Activated CD4-positive, alpha-beta T cell treated with anti-CD3 and anti-CD28 coated beads for 1 hour (primary cell): Measurements from ENCODE around the gene SCD.

ENCODE experiments used
- DNase-seq: peaks from one replicate; pipeline ENCODE4 v3.0.0-alpha.2; 2020

Gene SCD

DNA sequence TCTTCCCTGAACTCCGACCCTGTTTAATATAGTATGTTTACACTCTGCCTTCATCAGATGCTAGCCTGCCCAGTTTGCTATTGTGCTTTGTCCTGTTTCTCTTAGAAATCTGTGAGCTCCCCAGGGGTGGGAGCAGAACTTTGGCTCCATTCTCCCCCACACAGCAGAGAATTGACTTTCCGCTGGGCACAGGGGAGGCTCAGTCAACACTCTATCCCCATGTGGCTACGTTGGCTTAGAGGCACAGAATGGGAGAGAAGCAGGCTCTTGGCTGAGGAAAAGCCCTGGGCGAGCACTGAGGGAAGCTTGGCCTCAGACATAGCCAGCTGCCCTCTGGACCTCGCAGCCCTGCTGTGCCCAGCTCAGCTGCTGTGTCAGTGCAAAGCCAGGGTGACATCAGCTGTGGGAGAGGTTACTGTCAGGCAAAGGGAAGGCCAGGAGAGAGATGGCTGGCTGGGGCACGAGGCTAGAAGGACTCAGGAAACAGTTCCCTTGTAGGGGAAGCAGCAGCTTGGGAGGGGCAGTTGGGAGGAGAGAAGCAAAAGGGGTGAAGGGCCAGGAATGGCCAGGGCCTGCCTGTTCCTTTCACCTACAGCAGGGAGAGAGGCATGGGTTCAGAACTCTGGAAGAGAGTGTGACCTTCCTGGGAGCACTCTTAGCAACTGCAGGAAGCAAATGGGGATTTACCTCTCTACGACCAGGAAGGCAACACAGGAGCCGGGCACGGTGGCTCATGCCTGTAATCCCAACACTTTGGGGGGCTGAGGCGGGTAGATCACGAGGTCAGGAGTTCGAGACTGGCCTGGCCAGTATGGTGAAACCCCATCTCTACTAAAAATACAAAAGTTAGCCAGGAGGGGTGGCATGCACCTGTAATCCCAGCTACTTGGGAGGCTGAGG lies 5.8 kb upstream of the SCD start:
- no peak for DNase-seq

DNA sequence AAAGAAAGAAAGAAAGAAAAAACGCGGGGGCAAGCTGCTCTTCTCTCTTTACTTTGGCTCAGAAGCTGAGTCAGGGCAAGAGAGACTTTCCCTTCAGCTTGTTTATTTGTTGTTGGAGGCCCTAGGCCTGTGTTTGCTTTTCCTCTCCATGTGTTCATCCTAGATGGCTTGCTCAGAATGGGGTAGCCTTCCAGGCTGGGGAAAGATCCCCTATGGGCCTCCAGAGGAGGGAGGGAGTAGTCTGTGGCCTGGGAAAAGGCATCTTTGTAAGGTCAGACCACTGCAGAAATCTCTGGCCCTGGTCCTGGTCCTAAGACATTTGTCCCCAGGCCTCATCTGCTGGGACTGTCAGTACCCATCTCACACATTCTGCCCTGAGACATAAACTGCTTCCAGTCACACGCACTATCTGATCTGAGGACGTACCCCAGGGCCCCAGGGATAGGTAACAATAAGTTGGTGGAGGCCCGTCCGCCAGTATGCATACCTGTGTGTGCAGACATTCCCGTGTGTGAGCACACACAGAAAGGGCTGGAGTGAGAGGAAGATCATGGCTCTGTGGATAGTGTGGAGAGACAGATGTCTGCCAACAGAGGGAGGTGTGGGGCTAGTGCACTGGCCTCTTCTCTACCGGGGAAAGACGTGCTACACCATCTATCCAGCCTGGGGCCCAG lies 4.9 kb upstream of the SCD start:
- DNase-seq = peak; percentile 15

DNA sequence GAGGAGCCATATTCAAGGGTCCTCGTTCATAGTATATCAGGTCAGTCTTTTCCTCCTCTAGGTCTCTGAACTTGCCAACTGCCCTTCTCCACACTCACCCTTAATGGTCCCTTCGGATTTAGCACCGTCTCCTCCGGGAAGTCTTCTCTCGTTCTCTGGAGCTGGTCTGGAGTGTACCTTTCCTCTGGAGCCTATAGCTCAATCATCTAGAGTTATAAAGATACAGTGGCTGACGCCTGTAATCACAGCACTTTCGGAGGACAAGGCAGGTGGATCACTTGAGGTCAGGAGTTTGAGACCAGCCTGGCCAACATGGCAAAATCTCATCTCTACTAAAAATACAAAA lies 4.4 kb upstream of the SCD start:
- no peak for DNase-seq

DNA sequence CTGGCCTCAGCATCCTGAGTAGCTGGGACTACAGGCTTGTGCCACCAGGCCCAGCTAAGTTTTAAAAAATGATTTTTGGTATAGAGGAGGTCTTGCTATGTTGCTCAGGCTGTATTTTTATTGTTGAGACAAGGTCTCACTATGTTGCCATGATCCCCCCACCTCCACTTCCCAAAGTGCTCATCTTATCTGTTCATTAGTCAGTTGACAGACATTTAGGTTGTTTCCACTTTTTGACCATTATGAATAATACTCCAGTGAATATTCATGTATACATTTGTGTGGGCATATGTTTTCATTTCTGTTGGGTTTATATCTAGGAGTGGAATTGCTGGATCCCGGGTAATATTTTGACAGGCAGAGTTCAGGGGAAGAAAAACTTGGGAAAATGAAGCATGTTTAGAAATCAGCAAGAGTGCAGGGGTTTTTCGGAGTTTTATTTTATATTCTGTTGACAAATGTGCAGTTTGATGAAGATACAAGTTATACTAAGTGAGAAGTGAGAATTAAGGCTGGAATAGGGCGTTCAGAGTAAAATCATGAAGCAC lies 2.7 kb upstream of the SCD start:
- DNase-seq = no peak

DNA sequence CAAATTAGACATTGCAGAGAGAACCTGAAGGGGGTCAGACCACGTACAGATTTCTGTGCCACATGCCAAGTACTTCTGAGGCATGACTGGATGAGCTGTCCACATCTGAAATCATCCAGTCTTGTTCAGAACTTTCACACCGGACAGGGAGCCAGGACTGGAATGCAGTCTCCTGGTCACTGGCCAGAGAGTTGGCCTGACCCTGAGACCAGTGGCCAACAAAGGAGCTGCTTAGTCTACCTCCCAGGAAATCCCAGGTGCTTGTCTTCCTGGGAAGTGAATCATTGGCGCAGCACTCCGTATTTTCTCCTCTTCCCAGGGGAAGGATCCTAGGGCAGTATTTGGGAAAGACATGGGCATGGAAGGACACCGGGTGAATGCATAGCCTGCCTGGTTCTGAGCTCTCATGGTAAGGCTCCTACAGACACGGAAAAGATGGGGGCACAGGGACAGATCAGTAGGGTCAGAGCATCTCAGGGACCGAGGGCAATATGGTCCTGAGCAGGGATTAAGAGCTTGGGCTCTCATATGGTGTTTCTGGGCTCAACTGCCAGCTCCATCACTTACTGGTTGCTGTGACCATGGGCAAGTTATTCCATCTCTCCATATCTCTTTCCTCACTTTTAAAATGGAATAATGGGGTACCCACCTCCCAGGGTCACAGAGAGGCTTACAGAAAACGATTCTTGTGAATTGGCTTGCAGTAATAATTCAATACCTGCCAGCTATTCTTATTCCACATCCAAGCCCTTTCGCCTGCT lies 1.3 kb upstream of the SCD start:
- DNase-seq = no peak

- peak; percentile 22 for DNase-seq
These were observed 675 bp upstream of the SCD start for GRCh38 chr10:100346351-100346764.

DNA sequence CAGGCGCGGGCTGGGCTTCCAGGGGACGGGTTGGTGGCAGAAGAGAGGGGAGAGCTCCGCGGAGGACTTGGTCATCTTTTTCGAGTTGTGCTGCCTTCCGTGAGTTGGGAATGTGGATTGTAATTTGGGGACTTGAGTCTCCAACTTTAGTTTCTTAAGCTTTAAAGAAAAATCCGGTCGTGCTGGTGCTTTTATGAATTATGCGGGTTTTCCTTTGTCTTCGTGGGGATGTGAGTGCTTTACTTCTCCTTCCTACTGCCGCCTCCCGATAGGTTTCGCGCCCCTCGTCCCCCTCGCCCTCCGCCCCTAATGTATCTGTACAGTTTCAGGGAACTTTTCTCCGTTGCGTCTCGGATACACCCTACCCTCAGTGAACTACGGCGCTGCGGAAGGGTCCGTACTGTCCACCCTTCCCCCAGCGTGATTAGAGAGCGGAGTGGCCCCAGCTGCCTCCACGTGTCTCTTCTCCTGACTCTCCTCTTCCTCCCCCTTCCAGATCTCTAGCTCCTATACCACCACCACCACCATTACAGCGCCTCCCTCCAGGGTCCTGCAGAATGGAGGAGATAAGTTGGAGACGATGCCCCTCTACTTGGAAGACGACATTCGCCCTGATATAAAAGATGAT lies 649 bp downstream of the SCD start:
- no peak for DNase-seq

DNA sequence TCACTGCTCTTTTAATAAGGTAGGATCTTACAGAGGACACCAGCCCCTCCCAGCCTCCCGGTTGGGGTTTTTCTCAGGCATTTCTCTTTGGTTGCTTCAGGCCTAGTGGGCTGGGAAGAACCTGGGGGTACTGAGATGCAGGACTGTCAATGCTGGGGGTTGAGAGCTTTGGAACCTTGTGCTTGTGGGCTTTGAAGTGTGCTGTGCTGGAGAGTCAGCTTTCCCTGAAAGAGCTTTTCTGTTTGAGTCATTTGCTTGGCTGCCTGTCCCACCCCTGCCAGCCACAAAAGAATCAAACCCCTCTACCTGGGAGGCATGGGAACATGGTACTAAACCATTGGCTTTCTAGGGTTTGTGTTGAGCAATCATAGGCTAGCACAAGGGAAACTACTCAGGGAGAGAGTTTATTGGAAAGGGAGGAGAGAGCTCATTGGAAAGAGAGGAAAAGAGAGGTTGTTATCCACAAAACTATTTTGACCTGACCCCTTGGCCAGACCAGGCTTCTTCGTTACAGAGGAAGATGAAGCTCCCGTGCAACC lies 1.4 kb downstream of the SCD start:
- no peak for DNase-seq

- no peak for DNase-seq
These were observed 2.1 kb downstream of the SCD start for GRCh38 chr10:100349087-100349486.

- DNase-seq = no peak
These were observed 2.6 kb downstream of the SCD start for GRCh38 chr10:100349672-100350071.

DNA sequence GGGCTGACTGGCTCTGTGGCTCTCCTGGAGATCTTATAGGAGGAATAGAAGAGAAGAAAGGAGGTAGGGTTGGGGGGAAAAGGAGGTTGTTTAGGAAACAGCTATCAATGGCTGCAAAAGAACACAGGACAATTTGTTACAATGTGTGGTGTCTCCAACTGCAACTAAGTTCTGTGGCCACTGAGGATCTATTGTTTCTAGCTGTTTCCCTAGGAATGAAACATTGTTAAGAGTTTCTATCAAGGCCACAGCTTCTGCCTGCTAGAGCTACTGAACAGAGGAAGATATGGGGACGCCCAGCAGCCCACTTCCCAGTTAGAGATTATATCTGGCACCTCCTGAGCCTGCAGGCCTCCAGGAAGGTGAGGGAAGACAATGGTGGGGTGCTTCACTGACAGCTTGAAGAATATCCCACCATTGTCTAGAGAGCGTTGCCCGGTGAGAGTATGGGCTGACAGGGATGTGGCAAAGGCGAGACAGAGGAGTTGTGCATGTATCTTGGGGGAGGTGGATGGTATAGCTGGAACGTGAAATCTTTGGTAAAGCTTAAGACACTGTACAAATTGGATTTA lies 4.0 kb downstream of the SCD start:
- no peak for DNase-seq

DNA sequence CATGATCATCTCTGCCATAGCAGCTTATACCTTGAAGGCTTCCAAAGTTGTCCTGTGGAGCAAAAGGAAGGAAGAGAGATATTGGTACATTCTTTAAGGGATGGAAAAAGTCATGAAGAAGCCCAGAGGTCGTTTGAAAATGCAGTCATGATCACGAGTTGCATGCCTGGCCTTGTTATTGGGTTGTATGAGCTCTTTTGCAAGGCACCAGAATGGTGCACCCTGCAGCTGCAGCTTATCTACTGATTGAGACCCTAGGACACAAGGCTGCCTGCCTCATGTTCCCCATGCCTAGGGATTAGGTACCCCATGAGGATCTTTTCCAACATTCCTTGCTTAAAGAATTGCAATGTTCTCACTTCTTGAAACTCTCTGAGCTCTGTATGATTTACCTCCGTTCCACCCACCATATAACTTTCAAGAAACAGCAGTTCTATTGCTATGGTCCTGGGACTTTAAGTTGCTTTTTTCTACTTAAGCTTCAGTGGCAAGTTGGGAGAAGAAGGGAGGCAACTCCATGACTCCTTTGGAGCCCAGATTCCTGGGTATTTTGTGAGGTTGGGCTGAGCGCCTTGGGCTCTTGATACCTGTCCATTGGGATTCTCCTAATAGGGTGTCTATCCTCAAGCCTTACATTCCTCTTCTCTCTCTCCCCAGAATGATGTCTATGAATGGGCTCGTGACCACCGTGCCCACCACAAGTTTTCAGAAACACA lies 6.9 kb downstream of the SCD start:
- DNase-seq = no peak

- DNase-seq = no peak
These were observed 8.1 kb downstream of the SCD start for GRCh38 chr10:100355086-100355485.

DNA sequence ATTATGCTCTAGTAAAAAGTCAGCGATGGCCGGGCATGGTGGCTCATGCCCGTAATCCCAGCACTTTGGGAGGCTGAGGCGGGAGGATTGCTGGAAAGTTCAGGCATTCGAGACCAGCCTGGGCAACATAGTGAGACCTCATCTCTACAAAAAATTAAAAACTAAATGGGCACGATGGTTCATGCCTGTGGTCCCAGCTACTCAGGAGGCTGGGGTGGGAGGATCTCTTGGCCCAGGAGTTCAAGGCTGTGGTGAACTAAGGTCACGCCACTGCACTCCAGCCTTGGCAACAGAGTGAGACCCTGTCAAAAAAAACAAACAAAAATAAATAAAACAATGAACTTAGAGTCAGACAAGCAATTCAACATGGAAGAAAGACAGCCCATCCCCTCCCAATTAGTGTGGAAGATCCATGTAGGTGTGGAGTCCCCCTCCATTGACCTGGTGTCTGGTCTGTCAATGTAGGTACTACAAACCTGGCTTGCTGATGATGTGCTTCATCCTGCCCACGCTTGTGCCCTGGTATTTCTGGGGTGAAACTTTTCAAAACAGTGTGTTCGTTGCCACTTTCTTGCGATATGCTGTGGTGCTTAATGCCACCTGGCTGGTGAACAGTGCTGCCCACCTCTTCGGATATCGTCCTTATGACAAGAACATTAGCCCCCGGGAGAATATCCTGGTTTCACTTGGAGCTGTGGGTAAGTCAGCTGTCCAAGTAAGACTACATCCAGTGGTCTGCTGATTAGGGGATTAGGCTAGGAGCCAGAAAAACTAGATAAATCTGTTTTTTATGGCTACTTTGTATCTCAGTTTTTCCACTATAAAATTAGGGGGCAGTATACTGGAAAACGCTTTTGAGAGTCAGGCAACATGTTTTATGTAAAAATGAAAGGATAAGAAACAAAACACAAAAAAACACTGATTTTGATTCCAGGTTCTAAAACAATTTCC lies 9.3 kb downstream of the SCD start:
- DNase-seq = no peak

- no peak for DNase-seq
These were observed 10.2 kb downstream of the SCD start for GRCh38 chr10:100357059-100357858.

- no peak for DNase-seq
These were observed 12.0 kb downstream of the SCD start for GRCh38 chr10:100359030-100359432.

DNA sequence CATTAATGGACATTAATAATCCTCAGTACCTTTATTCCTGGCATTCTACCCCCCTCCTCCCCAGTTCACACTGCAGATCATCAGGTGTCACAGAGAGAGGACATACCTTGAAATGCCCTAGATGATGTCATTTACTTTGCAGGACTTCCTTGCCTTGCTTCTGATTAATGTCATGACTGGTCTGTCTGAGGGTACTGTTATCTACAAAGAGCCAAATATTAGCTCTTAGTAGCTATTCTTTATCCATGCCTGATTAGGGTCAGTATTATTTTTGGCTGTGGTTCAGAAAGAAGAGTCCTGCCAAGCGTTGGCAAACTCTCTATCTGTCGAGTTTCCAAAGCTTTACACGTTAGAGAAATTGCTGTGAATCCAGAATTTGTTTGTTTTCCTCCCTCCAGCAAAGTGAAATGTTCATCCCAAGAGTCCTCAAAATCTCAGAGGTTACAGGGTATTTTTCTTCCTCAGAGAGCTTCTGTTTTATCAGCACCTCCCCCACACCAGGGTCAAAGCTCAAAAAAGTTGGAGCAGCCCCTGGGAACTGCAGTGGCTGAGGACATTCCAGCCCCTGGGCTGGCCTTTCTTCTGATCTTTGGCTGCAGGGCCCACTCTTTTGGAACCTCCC lies 12.6 kb downstream of the SCD start:
- DNase-seq = no peak

- no peak for DNase-seq
These were observed 13.2 kb downstream of the SCD start for GRCh38 chr10:100360234-100360633.
